Measurements from ENCODE around the gene CLSTN1.
A peak's percentile ranks its signal among the peaks of the same experiment; 100 is the strongest.
"Not testable (repeated sequence)": the region's sequence is repeated elsewhere in the genome, so short reads cannot be mapped to it uniquely, and the experiment has no call there.

The CLSTN1 gene

GRCh38 chr1:9760824-9761223 lies 62.9 kb downstream of the CLSTN1 start:
- no peak for DNase-seq

- no peak for DNase-seq
These were observed 63.8 kb downstream of the CLSTN1 start for GRCh38 chr1:9759939-9760338.

- no peak for DNase-seq
These were observed 65.1 kb downstream of the CLSTN1 start for GRCh38 chr1:9758559-9759121.

- no peak for DNase-seq
These were observed 68.2 kb downstream of the CLSTN1 start for GRCh38 chr1:9755441-9755995.

GRCh38 chr1:9753121-9753531 lies 70.6 kb downstream of the CLSTN1 start:
- no peak for DNase-seq

GRCh38 chr1:9751971-9752370 lies 71.8 kb downstream of the CLSTN1 start:
- no peak for DNase-seq

- DNase-seq = no peak
These were observed 74.4 kb downstream of the CLSTN1 start for GRCh38 chr1:9749361-9749760.

GRCh38 chr1:9748391-9748790 lies 75.4 kb downstream of the CLSTN1 start:
- not testable (repeated sequence) for DNase-seq

- no peak for DNase-seq
These were observed 77.1 kb downstream of the CLSTN1 start for GRCh38 chr1:9746651-9747050.

GRCh38 chr1:9746211-9746610 lies 77.6 kb downstream of the CLSTN1 start:
- DNase-seq = no peak

GRCh38 chr1:9744106-9744799 lies 79.5 kb downstream of the CLSTN1 start:
- no peak for DNase-seq

GRCh38 chr1:9737671-9738070 lies 86.1 kb downstream of the CLSTN1 start:
- no peak for DNase-seq

- DNase-seq = no peak
These were observed 86.7 kb downstream of the CLSTN1 start for GRCh38 chr1:9737057-9737456.

GRCh38 chr1:9736241-9736640 lies 87.5 kb downstream of the CLSTN1 start:
- no peak for DNase-seq

GRCh38 chr1:9735800-9736199 lies 88.0 kb downstream of the CLSTN1 start:
- no peak for DNase-seq

GRCh38 chr1:9733160-9733789 lies 90.5 kb downstream of the CLSTN1 start:
- no peak for DNase-seq

GRCh38 chr1:9732123-9732971 lies 91.4 kb downstream of the CLSTN1 start:
- DNase-seq = no peak

GRCh38 chr1:9731561-9731960 lies 92.2 kb downstream of the CLSTN1 start:
- DNase-seq = no peak

GRCh38 chr1:9731051-9731537 lies 92.7 kb downstream of the CLSTN1 start:
- DNase-seq = no peak

- DNase-seq = peak in 1 of 2 donors; percentile 69
These were observed 93.5 kb downstream of the CLSTN1 start for GRCh38 chr1:9730096-9730901.

GRCh38 chr1:9729523-9729922 lies 94.2 kb downstream of the CLSTN1 start:
- DNase-seq = no peak

Data from CD4-positive, alpha-beta T cell treated with Interleukin-4 for 1 hour (primary cell).